Upper lobe of right lung (tissue), 1 donor: ENCODE data around the gene DPPA4. TPM values are rescaled to one million over a fixed set of nuclear protein-coding genes. Genes with fewer than 3 reads are reported as not detected.

Experiments used
- ATAC-seq: fragments of 200-7000 bp; cut with Tn5 transposase; one replicate; pipeline ENCODE4 v1.9.1; 2020; ENCODE audit warnings: mild to moderate bottlenecking, moderate library complexity
- DNase-seq: peaks from one replicate; pipeline ENCODE4 v3.0.0-alpha.2; 2020
- H3K27ac ChIP-seq: fragments of 200-600 bp; one replicate; pipeline ENCODE4 v1.8.0; 2022
- H3K27me3 ChIP-seq: fragments of 200-600 bp; one replicate; pipeline ENCODE4 v1.8.0; 2022; ENCODE audit warnings: mild to moderate bottlenecking
- H3K36me3 ChIP-seq: fragments of 200-600 bp; one replicate; pipeline ENCODE4 v1.8.0; 2022
- H3K4me1 ChIP-seq: fragments of 200-600 bp; one replicate; pipeline ENCODE4 v1.8.0; 2022
- H3K4me3 ChIP-seq: fragments of 200-600 bp; one replicate; pipeline ENCODE4 v1.8.0; 2022; ENCODE audit warnings: mild to moderate bottlenecking
- H3K9me3 ChIP-seq: fragments of 200-600 bp; one replicate; pipeline ENCODE4 v1.8.0; 2022
- CTCF ChIP-seq: fragments of 200-600 bp; IDR thresholded peaks from one replicate; pipeline ENCODE4 v1.8.0; 2022; ENCODE audit warnings: antibody characterized with exemption
- intact Hi-C: fragments of 100-400 bp; cut with DNase I; formaldehyde crosslinking; loops from one replicate; pipeline ENCODE4 v1.11.0; 2022
- total RNA-seq: library from RNA; stranded (reverse); fragmentation: NEBNext Ultra II Directional; extraction: Animal tissue kit (Norgen Biotek cat#: 25700); gene quantifications from one replicate; pipeline ENCODE4 v1.2.1, GENCODE V29; 2021
- donor health status: DM: no; HTN: yes; CAD: no; lungs with severe emphysema.

The DPPA4 gene
- total RNA-seq, 1 donor from 2014 or later, result not detected

DNA sequence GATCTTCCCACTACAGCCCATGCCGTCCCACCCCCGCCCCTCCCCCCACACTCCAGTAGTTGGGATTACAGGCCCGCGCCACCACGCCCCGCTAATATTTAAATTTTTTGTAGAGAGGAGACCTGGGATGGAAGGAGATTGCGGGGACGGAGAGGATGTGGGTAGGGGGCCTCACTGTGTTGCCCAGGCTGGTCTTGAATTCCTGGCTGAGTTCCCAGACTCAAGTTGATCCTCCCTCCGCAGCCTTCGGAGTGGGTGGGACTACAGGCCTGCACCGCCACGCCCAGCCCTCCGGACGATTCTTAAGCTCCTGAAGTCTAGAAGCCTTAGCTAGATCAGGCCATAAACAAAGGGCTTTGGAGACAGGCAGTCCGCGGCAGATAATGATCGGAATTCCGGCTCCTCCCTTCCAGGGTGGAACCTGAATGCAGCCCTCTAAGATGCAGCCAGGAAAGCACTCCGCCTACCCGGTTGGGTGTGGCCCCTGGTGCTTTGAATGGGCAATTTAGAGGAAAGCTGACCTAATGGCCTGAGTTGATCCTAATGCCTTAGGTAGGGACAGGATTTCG is 21.1 kb downstream of the DPPA4 start, which contains the start of gene DPPA2:
TSS of gene DPPA2 (minus strand) at position 356 of the 569 bp plus-strand sequence. CDS start 1,975 bp downstream, outside the sequence.
- DNase-seq (no peak), ATAC-seq (no peak)
- H3K27ac ChIP-seq, result no peak within 1 kb of the TSS
- H3K27me3 ChIP-seq, result no peaks in the 10 kb centered on the region
- intact Hi-C loops, result no loop called here
- H3K9me3 ChIP-seq, result no peaks in the 10 kb centered on the region
- no peaks in the 10 kb centered on the region for H3K4me1 ChIP-seq
- TF ChIP-seq CTCF, result no peak
- no peaks in the 10 kb centered on the region for H3K36me3 ChIP-seq
- H3K4me3 ChIP-seq, result no peak within 1 kb of the TSS

- Histone ChIP-seq H3K27me3 (no peaks in the 10 kb centered on the region), H3K27ac (no peak overlapping the region), H3K36me3 (no peaks in the 10 kb centered on the region), H3K4me3 (no peak overlapping the region), H3K9me3 (no peaks in the 10 kb centered on the region), H3K4me1 (no peaks in the 10 kb centered on the region)
- DNase-seq (no peak), ATAC-seq (no peak)
- intact Hi-C loops, result no loop called here
- no peak for TF ChIP-seq CTCF
Observed at GRCh38 chr3:109313061-109313460, 24.3 kb downstream of the DPPA4 start.

- DNase-seq (no peak), ATAC-seq (no peak)
- Histone ChIP-seq H3K4me3 (no peak overlapping the region), H3K4me1 (no peaks in the 10 kb centered on the region), H3K27me3 (no peaks in the 10 kb centered on the region), H3K36me3 (no peaks in the 10 kb centered on the region), H3K27ac (no peak overlapping the region), H3K9me3 (no peaks in the 10 kb centered on the region)
- intact Hi-C loops, result no loop called here
- TF ChIP-seq CTCF, result no peak
Observed at GRCh38 chr3:109297496-109297895, 39.9 kb downstream of the DPPA4 start.

DNA sequence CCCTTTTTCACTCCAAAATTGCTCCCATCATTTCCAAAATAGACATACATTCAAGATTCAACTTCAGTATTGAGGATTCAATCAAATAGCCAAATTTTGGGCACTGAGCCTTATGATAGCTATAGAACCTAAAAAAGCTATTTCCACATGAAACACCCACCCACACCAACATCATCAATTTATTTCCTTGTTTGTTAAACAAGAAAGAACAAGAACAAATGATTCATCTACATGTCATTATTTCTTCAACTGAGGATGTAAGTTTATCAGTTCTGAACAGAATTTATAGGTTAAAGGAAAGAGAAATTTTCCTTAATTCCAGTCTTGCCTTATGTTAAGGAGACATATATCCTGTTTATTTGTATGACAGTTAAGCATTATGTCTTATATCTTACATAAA is 53.3 kb downstream of the DPPA4 start:
- intact Hi-C loops, result no loop called here
- ATAC-seq (no peak), DNase-seq (no peak)
- H3K36me3 ChIP-seq, result no peaks in the 10 kb centered on the region
- no peak overlapping the region for H3K27ac ChIP-seq
- no peak overlapping the region for H3K4me3 ChIP-seq
- no peaks in the 10 kb centered on the region for H3K4me1 ChIP-seq
- TF ChIP-seq CTCF, result no peak
- no peaks in the 10 kb centered on the region for H3K27me3 ChIP-seq
- H3K9me3 ChIP-seq, result no peaks in the 10 kb centered on the region

- no peak for ATAC-seq
- H3K27ac ChIP-seq, result no peak overlapping the region
- H3K4me1 ChIP-seq, result no peaks in the 10 kb centered on the region
- H3K36me3 ChIP-seq, result no peaks in the 10 kb centered on the region
- H3K9me3 ChIP-seq, result no peaks in the 10 kb centered on the region
- TF ChIP-seq CTCF, result no peak
- intact Hi-C loops, result no loop called here
- DNase-seq, result no peak
- H3K27me3 ChIP-seq, result no peaks in the 10 kb centered on the region
- H3K4me3 ChIP-seq, result no peak overlapping the region
Observed at GRCh38 chr3:109278546-109278945, 58.8 kb downstream of the DPPA4 start.

GRCh38 chr3:109278141-109278540 is 59.2 kb downstream of the DPPA4 start:
- TF ChIP-seq CTCF, result no peak
- H3K4me3 ChIP-seq, result no peak overlapping the region
- ATAC-seq, result no peak
- intact Hi-C loops, result no loop called here
- H3K9me3 ChIP-seq, result no peaks in the 10 kb centered on the region
- no peak overlapping the region for H3K27ac ChIP-seq
- DNase-seq, result no peak
- H3K4me1 ChIP-seq, result no peaks in the 10 kb centered on the region
- no peaks in the 10 kb centered on the region for H3K27me3 ChIP-seq
- no peaks in the 10 kb centered on the region for H3K36me3 ChIP-seq
